H1 (cell line): Measurements from ENCODE around the gene UMAD1. TPM values are rescaled to one million over a fixed set of nuclear protein-coding genes. Genes with fewer than 3 reads are reported as not detected.

Experiments
- CTCF ChIA-PET: fragments of 300-600 bp; sonication (Branson Sonifier 250); formaldehyde crosslinking; loops from one replicate; lab custom pipeline; 2021; ENCODE audit not compliant: partially characterized antibody; lab: Charles Lee
- POLR2A ChIA-PET: fragments of 300-600 bp; sonication (Branson Sonifier 250); formaldehyde crosslinking; loops from one replicate; lab custom pipeline; 2021; ENCODE audit warnings: inconsistent platforms; ENCODE audit not compliant: partially characterized antibody; lab: Charles Lee
- DNase-seq, 2 experiments: peaks; one replicate each; pipeline versions ENCODE4 v3.0.0 to v3.0.0-alpha.2; 2010 to 2022; ENCODE audit warnings: low spot score in 2 of 2, low read depth in 1 of 2, mixed read lengths in 1 of 2
- FAIRE-seq: peaks from 2 replicates; lab custom pipeline; 2011; peaks lifted over from hg19 to GRCh38; lab: Jason Lieb, UNC
- H2AFZ ChIP-seq: 2 replicates; pipeline ENCODE4 v1.8.1; 2012; ENCODE audit warnings: low read length, inconsistent platforms
- H2AK5ac ChIP-seq: 2 replicates; pipeline ENCODE4 v1.6.1; 2013; ENCODE audit warnings: low read depth, low read length
- H2BK120ac ChIP-seq: replicated peaks from 2 replicates; pipeline ENCODE3; 2013; ENCODE audit warnings: low read depth, low read length, inconsistent platforms
- H2BK12ac ChIP-seq: 2 replicates; pipeline ENCODE4 v1.6.1; 2013; ENCODE audit warnings: low read depth, low read length
- H2BK15ac ChIP-seq: 2 replicates; pipeline ENCODE4 v1.6.1; 2013; ENCODE audit warnings: low read length
- H2BK20ac ChIP-seq: 2 replicates; pipeline ENCODE4 v1.6.1; 2013; ENCODE audit warnings: low read length
- H2BK5ac ChIP-seq: 2 replicates; pipeline ENCODE4 v1.6.1; 2013; ENCODE audit warnings: low read depth, low read length
- H3K14ac ChIP-seq: 2 replicates; pipeline ENCODE4 v1.6.1; 2013; ENCODE audit warnings: inconsistent platforms; ENCODE audit not compliant: insufficient read length
- H3K18ac ChIP-seq: 2 replicates; pipeline ENCODE4 v1.6.1; 2013; ENCODE audit warnings: low read length; ENCODE audit errors: extremely low read depth
- H3K23ac ChIP-seq: 2 replicates; pipeline ENCODE4 v1.6.1; 2013; ENCODE audit warnings: inconsistent platforms; ENCODE audit not compliant: insufficient read length
- H3K23me2 ChIP-seq: 2 replicates; pipeline ENCODE4 v1.6.1; 2013; ENCODE audit warnings: low read depth, low read length
- H3K27ac ChIP-seq: 2 replicates; pipeline ENCODE4 v1.6.1; 2011; ENCODE audit warnings: low read depth, low read length, inconsistent platforms
- H3K27me3 ChIP-seq, 4 experiments: replicated peaks in 1 of 4; 1 replicate in 1 of 4; 2 replicates in 3 of 4; pipeline versions ENCODE4 v1.6.1 to v1.8.1; 2011 to 2013; ENCODE audit warnings: low read length in 3 of 4, mild to moderate bottlenecking in 3 of 4, inconsistent platforms in 2 of 4, mixed read lengths in 2 of 4, moderate library complexity in 1 of 4; ENCODE audit not compliant: control insufficient read depth in 3 of 4, insufficient read depth in 3 of 4; ENCODE audit errors: extremely low read depth in 1 of 4
- H3K36me3 ChIP-seq, 4 experiments: 2 replicates each; pipeline versions ENCODE4 v1.6.1 to v1.8.1; 2011 to 2013; ENCODE audit warnings: mild to moderate bottlenecking in 4 of 4, low read length in 3 of 4, moderate library complexity in 2 of 4, control low read depth in 1 of 4, inconsistent platforms in 1 of 4; ENCODE audit not compliant: insufficient read depth in 4 of 4, control insufficient read depth in 2 of 4
- H3K4ac ChIP-seq: replicated peaks from 2 replicates; pipeline ENCODE3; 2013; ENCODE audit warnings: low read length, low read depth, mixed read lengths, inconsistent platforms; ENCODE audit not compliant: insufficient read length
- H3K4me1 ChIP-seq, 4 experiments: replicated peaks in 1 of 4; 1 replicate in 1 of 4; 2 replicates in 3 of 4; pipeline versions ENCODE4 v1.6.1 to v1.8.1; 2011 to 2013; ENCODE audit warnings: low read length in 3 of 4, inconsistent platforms in 2 of 4, mixed read lengths in 1 of 4; ENCODE audit not compliant: insufficient read depth in 4 of 4, control insufficient read depth in 3 of 4
- H3K4me2 ChIP-seq, 2 experiments: 2 replicates each; pipeline versions ENCODE4 v1.6.1 to v1.8.1; 2011 to 2013; ENCODE audit warnings: low read depth in 2 of 2, low read length in 2 of 2, control low read depth in 1 of 2, inconsistent platforms in 1 of 2, mild to moderate bottlenecking in 1 of 2; ENCODE audit not compliant: insufficient read depth in 1 of 2
- H3K4me3 ChIP-seq, 4 experiments: fragments of 200-600, 300-600 bp in 1 of 4; sonication (generic), shearing (Covaris generic), sonication (Bioruptor Twin) in 1 of 4; 2 replicates each; pipeline versions ENCODE4 v1.5.1 to v1.8.1; 2011 to 2016; ENCODE audit warnings: low read length in 4 of 4, low read depth in 3 of 4, control low read depth in 2 of 4, inconsistent platforms in 2 of 4, mild to moderate bottlenecking in 2 of 4, mixed read lengths in 1 of 4, moderate library complexity in 1 of 4; ENCODE audit not compliant: insufficient read depth in 2 of 4; ENCODE audit errors: extremely low read depth in 1 of 4
- H3K56ac ChIP-seq: replicated peaks from 2 replicates; pipeline ENCODE3; 2013; ENCODE audit warnings: low read depth, mild to moderate bottlenecking, mixed read lengths, low read length, inconsistent platforms; ENCODE audit not compliant: insufficient read length
- H3K79me1 ChIP-seq: 2 replicates; pipeline ENCODE4 v1.6.1; 2013; ENCODE audit warnings: low read depth, low read length, control low read depth
- H3K79me2 ChIP-seq, 2 experiments: 2 replicates each; pipeline versions ENCODE4 v1.6.1 to v1.8.1; 2012 to 2013; ENCODE audit warnings: low read length in 2 of 2, mild to moderate bottlenecking in 2 of 2, inconsistent platforms in 1 of 2; ENCODE audit not compliant: insufficient read depth in 2 of 2, control insufficient read depth in 1 of 2
- H3K9ac ChIP-seq, 4 experiments: replicated peaks in 1 of 4; 1 replicate in 1 of 4; 2 replicates in 3 of 4; pipeline versions ENCODE4 v1.6.1 to v1.8.1; 2011 to 2013; ENCODE audit warnings: low read depth in 3 of 4, low read length in 3 of 4, control low read depth in 2 of 4, mild to moderate bottlenecking in 2 of 4, moderate library complexity in 2 of 4, inconsistent platforms in 1 of 4; ENCODE audit errors: extremely low read depth in 1 of 4
- H3K9me3 ChIP-seq, 2 experiments: 2 replicates each; pipeline versions ENCODE4 v1.6.1 to v1.8.1; 2012 to 2013; ENCODE audit warnings: mild to moderate bottlenecking in 2 of 2, moderate library complexity in 2 of 2, control low read depth in 1 of 2, inconsistent platforms in 1 of 2, low read depth in 1 of 2, low read length in 1 of 2, mixed read lengths in 1 of 2; ENCODE audit not compliant: insufficient read depth in 2 of 2
- H4K20me1 ChIP-seq, 2 experiments: replicated peaks in 1 of 2; 2 replicates each; pipeline versions ENCODE3 to v1.8.1; 2011 to 2013; ENCODE audit warnings: inconsistent platforms in 2 of 2, low read length in 2 of 2, mild to moderate bottlenecking in 1 of 2; ENCODE audit not compliant: insufficient read depth in 2 of 2, control insufficient read depth in 1 of 2
- H4K5ac ChIP-seq: 2 replicates; pipeline ENCODE4 v1.6.1; 2013; ENCODE audit warnings: low read length, low read depth, mixed read lengths, inconsistent platforms; ENCODE audit not compliant: insufficient read length
- H4K8ac ChIP-seq: 2 replicates; pipeline ENCODE4 v1.8.0; 2013; ENCODE audit warnings: mild to moderate bottlenecking, moderate library complexity, low read length, inconsistent platforms; ENCODE audit not compliant: insufficient read depth; ENCODE audit errors: extremely low read depth
- H4K91ac ChIP-seq: replicated peaks from 2 replicates; pipeline ENCODE3; 2013; ENCODE audit warnings: low read length, mixed read lengths, inconsistent platforms; ENCODE audit not compliant: insufficient read length
- CTCF ChIP-seq, 3 experiments: IDR thresholded peaks; 1 replicate in 2 of 3; 2 replicates in 1 of 3; pipeline versions ENCODE4 v1.5.1 to v1.6.1; 2011; ENCODE audit warnings: low read length in 3 of 3, mild to moderate bottlenecking in 3 of 3, inconsistent platforms in 2 of 3, low read depth in 1 of 3, moderate library complexity in 1 of 3; ENCODE audit not compliant: insufficient read depth in 1 of 3; ENCODE audit errors: control extremely low read depth in 1 of 3
- EZH2 ChIP-seq: fragments of 200-600 bp; sonication (generic); IDR thresholded peaks from 2 replicates; pipeline ENCODE4 v1.7.1; 2012; ENCODE audit warnings: low read depth, mild to moderate bottlenecking, moderate library complexity, low read length, inconsistent platforms; ENCODE audit not compliant: severe bottlenecking
- WGBS, 2 experiments: shearing (Covaris generic) in 1 of 2; methylation state at CpG; one replicate each; pipeline versions ENCODE4 v1.1.6 to v1.1.7; 2013 to 2015; ENCODE audit warnings: low lambda C conversion rate in 2 of 2, mixed read lengths in 2 of 2, inconsistent platforms in 1 of 2, low coverage in 1 of 2, missing lambda C conversion rate in 1 of 2; ENCODE audit not compliant: insufficient replicate concordance in 2 of 2, insufficient coverage in 1 of 2, insufficient read length in 1 of 2; ENCODE audit errors: extremely low coverage in 1 of 2, missing lambda C conversion rate in 1 of 2; 5-methylcytosine and 5-hydroxymethylcytosine counted together
- polyA plus RNA-seq, 7 experiments: library from polyadenylated mRNA; depleted of rRNA in 3 of 7; stranded (reverse) in 5 of 7; unstranded in 2 of 7; fragments of >200 nt in 5 of 7; fragments of 200-250 nt in 2 of 7; gene quantifications; 1 replicate in 5 of 7; 2 replicates in 1 of 7; 4 replicates in 1 of 7; pipeline versions ENCODE4 v1.2.1 to v1.2.3, GENCODE V29; 2011 to 2013; ENCODE audit warnings: missing spikeins in 2 of 7, mixed read lengths in 2 of 7
- total RNA-seq: library from RNA; stranded (reverse); fragmentation: NEBNext Ultra II Directional; extraction: Animal tissue kit (Norgen Biotek cat#: 25700); gene quantifications from 2 replicates; pipeline ENCODE4 v1.2.1, GENCODE V29; 2021

Gene UMAD1
- total and polyA plus RNA-seq, 2 of the 8 experiments (the other 6 are each of a cell fraction or from before 2014, with no cell fraction given) = 10.4 to 12.3 TPM

- ChIA-PET POLR2A (no interaction called here), CTCF (interaction anchor here (0.6 kb wide), 1 partner anchor 81 kb away, joined by 3 read pairs; no protein-coding TSS in a partner anchor)
- no peak overlapping the region for H2AFZ ChIP-seq
- H2BK20ac ChIP-seq = no peak overlapping the region
- H3K27me3 ChIP-seq = no peaks in the 10 kb centered on the region
- no peak overlapping the region for H3K18ac ChIP-seq
- H3K79me2 ChIP-seq = no peaks in the 10 kb centered on the region
- no peak overlapping the region for H2BK12ac ChIP-seq
- H3K23ac ChIP-seq = no peak overlapping the region
- no peak overlapping the region for H4K5ac ChIP-seq
- DNase-seq (no peak), FAIRE-seq (no peak)
- H3K4me2 ChIP-seq = no peak overlapping the region
- no peak overlapping the region for H3K9ac ChIP-seq
- H3K4me3 ChIP-seq = no peak overlapping the region
- no peak overlapping the region for H3K4ac ChIP-seq
- H3K14ac ChIP-seq = no peak overlapping the region
- WGBS, 2 experiments = 83% methylated on average over 7 of the region's 7 CpGs; no CpG with 5 or more reads in 1 of the 2 experiments
- H2BK5ac ChIP-seq = no peak overlapping the region
- H3K9me3 ChIP-seq = no peaks in the 10 kb centered on the region
- no peaks in the 10 kb centered on the region for H3K79me1 ChIP-seq
- H3K56ac ChIP-seq = no peak overlapping the region
- no peak overlapping the region for H3K27ac ChIP-seq
- H2AK5ac ChIP-seq = no peak overlapping the region
- H3K36me3 ChIP-seq = no peaks in the 10 kb centered on the region
- H4K91ac ChIP-seq = no peak overlapping the region
- no peaks in the 10 kb centered on the region for H3K23me2 ChIP-seq
- no peak overlapping the region for H4K8ac ChIP-seq
- H4K20me1 ChIP-seq = no peaks in the 10 kb centered on the region
- TF ChIP-seq CTCF (IDR thresholded peaks at IDR 0.05; ENCODE audit: control extremely low read depth in 1 of 3, insufficient read depth in 1 of 3, low read depth in 1 of 3, low read length in 3 of 3) (no peak), EZH2 (no peak)
- peaks cover 0 to 2% (median 0%) of the 10 kb centered on the region in 4 experiments; a peak in 1 of 7 replicates for H3K4me1 ChIP-seq
- no peak overlapping the region for H2BK120ac ChIP-seq
- H2BK15ac ChIP-seq = peak overlapping the region; percentile 67; the same call in 1 of the 2 replicates
Observed at GRCh38 chr7:7816084-7816483, 175.5 kb downstream of the UMAD1 start.
